GM10266 (cell line): ENCODE data around the gene MS4A3.
"Not testable (repeated sequence)": the region's sequence is repeated elsewhere in the genome, so short reads cannot be mapped to it uniquely, and the experiment has no call there.

Experiments
- DNase-seq: peaks from one replicate; pipeline ENCODE4 v3.0.0; 2012; ENCODE audit errors: extremely low spot score
- TF ChIP-seq, protein P1 (sequence below): IDR thresholded peaks from 2 replicates; pipeline ENCODE4 v1.5.1; 2012; ENCODE audit warnings: mild to moderate bottlenecking, low read depth; ENCODE audit not compliant: control insufficient read depth, insufficient read depth; ENCODE audit errors: missing control alignments

Gene MS4A3

DNA sequence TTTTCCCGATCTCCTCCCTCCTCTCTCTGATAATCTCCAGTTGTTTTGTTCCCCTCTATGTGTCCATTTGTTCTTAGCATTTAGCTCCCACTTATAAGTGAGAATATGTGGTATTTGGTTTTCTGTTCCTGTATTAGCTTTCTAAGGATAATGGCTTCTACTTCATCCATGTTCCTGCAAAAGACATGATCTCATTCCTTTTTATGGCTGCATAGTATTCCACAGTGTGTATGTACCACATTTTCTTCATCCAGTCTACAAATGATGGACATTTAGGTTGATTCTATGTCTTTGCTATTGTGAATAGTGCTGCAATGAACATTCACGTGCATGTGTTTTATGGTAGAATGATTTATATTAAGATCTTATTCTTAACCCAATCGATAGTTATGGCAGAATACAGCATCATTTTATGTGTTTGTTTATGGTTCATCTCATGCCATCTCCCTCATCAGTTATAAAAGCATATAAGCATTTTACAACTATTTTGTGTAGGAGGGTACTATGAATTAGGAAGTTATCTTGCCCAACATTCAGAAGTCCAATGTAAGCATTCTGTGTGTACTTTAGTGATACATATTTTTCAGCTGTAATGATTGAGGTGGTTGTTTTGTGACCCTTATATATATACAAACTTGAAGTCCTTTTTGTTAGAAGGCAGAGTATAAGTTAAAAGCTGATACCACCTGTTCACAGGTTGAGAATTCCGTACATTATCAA is 3.2 kb downstream of the MS4A3 start:
- TF ChIP-seq, protein P1, sequence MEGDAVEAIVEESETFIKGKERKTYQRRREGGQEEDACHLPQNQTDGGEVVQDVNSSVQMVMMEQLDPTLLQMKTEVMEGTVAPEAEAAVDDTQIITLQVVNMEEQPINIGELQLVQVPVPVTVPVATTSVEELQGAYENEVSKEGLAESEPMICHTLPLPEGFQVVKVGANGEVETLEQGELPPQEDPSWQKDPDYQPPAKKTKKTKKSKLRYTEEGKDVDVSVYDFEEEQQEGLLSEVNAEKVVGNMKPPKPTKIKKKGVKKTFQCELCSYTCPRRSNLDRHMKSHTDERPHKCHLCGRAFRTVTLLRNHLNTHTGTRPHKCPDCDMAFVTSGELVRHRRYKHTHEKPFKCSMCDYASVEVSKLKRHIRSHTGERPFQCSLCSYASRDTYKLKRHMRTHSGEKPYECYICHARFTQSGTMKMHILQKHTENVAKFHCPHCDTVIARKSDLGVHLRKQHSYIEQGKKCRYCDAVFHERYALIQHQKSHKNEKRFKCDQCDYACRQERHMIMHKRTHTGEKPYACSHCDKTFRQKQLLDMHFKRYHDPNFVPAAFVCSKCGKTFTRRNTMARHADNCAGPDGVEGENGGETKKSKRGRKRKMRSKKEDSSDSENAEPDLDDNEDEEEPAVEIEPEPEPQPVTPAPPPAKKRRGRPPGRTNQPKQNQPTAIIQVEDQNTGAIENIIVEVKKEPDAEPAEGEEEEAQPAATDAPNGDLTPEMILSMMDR: no peak
- no peak for DNase-seq

GRCh38 chr11:60064111-60064510 is 7.6 kb downstream of the MS4A3 start:
- DNase-seq: no peak
- TF ChIP-seq, protein P1: no peak

GRCh38 chr11:60065801-60066200 is 9.3 kb downstream of the MS4A3 start:
- TF ChIP-seq, protein P1: no peak
- DNase-seq: no peak

- TF ChIP-seq, protein P1: no peak
- DNase-seq: no peak
Measured at GRCh38 chr11:60069450-60069849, 13.0 kb downstream of the MS4A3 start.

- DNase-seq: not testable (repeated sequence)
Measured at GRCh38 chr11:60071644-60072043, 15.2 kb downstream of the MS4A3 start.

GRCh38 chr11:60077216-60077817 is 20.9 kb downstream of the MS4A3 start:
- DNase-seq: no peak

DNA sequence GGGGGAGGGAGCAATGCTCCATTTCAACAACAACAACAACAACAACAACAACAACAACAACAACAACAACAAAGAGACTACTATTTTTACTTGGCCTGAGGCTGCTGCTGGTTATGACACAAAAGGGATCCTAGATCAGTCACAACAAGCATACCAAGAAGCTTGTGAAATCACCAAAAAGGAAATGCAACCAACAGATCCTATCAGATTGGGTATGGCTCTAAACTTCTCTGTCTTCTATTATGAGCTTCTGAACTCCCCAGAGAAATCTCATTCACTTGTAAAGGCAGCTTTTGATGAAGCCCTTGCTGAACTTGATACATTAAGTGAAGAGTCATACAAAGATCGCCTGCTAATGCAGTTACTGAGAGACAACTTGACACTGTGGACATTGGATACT is 21.5 kb downstream of the MS4A3 start:
- TF ChIP-seq, protein P1: no peak
- DNase-seq: no peak

More at GRCh38 chr11:60077216-60077817, 20.9 kb downstream of the MS4A3 start:
- TF ChIP-seq, protein P1: no peak

GRCh38 chr11:60078745-60079144 is 22.3 kb downstream of the MS4A3 start:
- DNase-seq: no peak
- TF ChIP-seq, protein P1: no peak
